GM12892 (cell line): ENCODE results near the gene TNKS1BP1.

Source experiments
- POLR2A ChIP-seq: IDR thresholded peaks from 2 replicates; pipeline ENCODE4 v1.6.1; 2011; ENCODE audit warnings: low read depth, low read length, control low read depth
- POLR2AphosphoS5 ChIP-seq: IDR thresholded peaks from 2 replicates; pipeline ENCODE4 v1.6.1; 2011; ENCODE audit warnings: low read depth, low read length, control low read depth
- TAF1 ChIP-seq: IDR thresholded peaks from 2 replicates; pipeline ENCODE4 v1.6.1; 2011; ENCODE audit warnings: low read depth, mild to moderate bottlenecking, control low read depth, low read length, borderline replicate concordance

DNA sequence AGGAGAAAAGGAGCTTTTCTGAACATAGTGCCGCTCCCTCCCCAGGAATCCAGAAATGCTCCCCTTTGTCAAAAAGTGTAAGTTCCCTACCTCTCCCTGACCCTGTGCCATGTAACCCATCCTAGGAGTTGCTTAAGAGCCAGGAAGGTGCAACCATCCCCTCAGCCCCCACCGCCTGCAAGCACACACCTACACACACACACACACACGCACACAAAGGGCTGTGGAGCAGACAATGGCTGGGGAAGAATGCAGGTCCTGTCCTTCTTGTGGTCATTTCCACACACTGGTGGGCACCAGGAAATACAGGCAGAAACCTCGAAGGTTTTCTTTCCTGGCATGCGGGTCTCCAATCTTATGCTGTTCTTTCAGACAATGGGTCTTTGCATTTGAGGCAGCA is 14.6 kb upstream of the TNKS1BP1 start:
- TF ChIP-seq POLR2A (no peak), TAF1 (no peak), POLR2AphosphoS5 (no peak)
